ENCODE data around the gene RERE.

RERE gene

DNA sequence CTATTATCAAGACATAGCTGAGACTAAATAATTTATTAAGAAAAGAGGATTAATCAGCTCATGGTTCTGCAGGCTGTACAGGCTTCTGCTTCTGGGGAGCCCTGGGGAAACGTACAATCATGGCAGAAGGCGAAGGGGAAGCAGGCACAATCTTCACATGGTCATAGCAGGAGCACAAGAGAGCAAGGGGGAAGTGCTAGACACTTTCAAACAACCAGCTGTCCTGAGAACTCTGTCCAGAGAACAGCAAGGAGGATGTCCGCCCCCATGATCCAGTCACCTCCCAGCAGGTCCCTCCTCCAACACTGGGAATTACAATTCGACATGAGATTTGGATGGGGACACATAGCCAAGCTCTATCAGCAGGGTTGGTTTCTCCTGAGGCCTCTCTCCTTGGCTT lies 509.8 kb downstream of the RERE start:
- no peaks in the 10 kb centered on the region for H3K36me3 ChIP-seq (ENCODE audit: control insufficient read depth, insufficient read depth, low read length)
- peaks cover 9% of the 10 kb centered on the region for H3K9me3 ChIP-seq (ENCODE audit: control insufficient read depth, insufficient read depth, low read depth, low read length)
- H3K27ac ChIP-seq (ENCODE audit: low read depth, low read length), result no peak overlapping the region
- H3K4me3 ChIP-seq (ENCODE audit: low read depth, low read length), result no peak overlapping the region
- H3K27me3 ChIP-seq (ENCODE audit: control insufficient read depth, insufficient read depth, low read length), result no peaks in the 10 kb centered on the region
- no peak overlapping the region for H3K9ac ChIP-seq (ENCODE audit: low read length)
- H3K4me1 ChIP-seq (ENCODE audit: control insufficient read depth, insufficient read depth, low read length), result peaks cover 4% of the 10 kb centered on the region; the same call in 1 of the 2 replicates

DNA sequence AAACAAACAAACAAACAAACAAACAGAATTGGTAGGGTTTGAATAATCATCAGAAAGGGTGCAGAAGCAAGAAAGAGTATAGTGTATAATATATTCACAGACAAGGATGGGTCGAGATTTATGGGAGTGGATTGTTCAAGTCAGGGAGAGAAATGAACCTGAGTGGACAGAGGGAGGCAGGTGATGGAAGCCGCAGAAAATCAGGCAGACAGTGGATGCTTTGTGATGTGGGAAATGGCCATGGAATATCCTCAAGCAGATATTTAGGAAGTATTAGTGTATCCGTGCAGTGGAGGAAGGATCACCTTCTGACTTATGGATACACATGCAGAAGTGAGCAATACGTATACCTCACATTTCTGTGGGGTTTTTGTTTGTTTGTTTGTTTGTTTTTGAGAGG lies 513.6 kb downstream of the RERE start:
- no peaks in the 10 kb centered on the region for H3K9me3 ChIP-seq (ENCODE audit: control insufficient read depth, insufficient read depth, low read depth, low read length)
- no peak overlapping the region for H3K4me3 ChIP-seq (ENCODE audit: low read depth, low read length)
- H3K4me1 ChIP-seq (ENCODE audit: control insufficient read depth, insufficient read depth, low read length), result peaks cover 11% of the 10 kb centered on the region
- H3K27ac ChIP-seq (ENCODE audit: low read depth, low read length), result no peak overlapping the region
- no peak overlapping the region for H3K9ac ChIP-seq (ENCODE audit: low read length)
- no peaks in the 10 kb centered on the region for H3K36me3 ChIP-seq (ENCODE audit: control insufficient read depth, insufficient read depth, low read length)
- no peaks in the 10 kb centered on the region for H3K27me3 ChIP-seq (ENCODE audit: control insufficient read depth, insufficient read depth, low read length)

- Histone ChIP-seq H3K9me3 (ENCODE audit: control insufficient read depth, insufficient read depth, low read depth, low read length) (no peaks in the 10 kb centered on the region), H3K27ac (ENCODE audit: low read depth, low read length) (no peak overlapping the region), H3K4me3 (ENCODE audit: low read depth, low read length) (no peak overlapping the region), H3K27me3 (ENCODE audit: control insufficient read depth, insufficient read depth, low read length) (no peaks in the 10 kb centered on the region), H3K4me1 (ENCODE audit: control insufficient read depth, insufficient read depth, low read length) (peaks cover 11% of the 10 kb centered on the region), H3K36me3 (ENCODE audit: control insufficient read depth, insufficient read depth, low read length) (no peaks in the 10 kb centered on the region), H3K9ac (ENCODE audit: low read length) (no peak overlapping the region)
Measured at GRCh38 chr1:8303141-8303540, 514.3 kb downstream of the RERE start.

Data from HUES6 (cell line).